HUES64 (cell line): ENCODE data around the gene HOXD3.

Experiments
- H3K27ac ChIP-seq: 2 replicates; pipeline ENCODE4 v1.7.0; 2013; ENCODE audit warnings: low read depth, low read length, inconsistent platforms
- H3K27me3 ChIP-seq: 2 replicates; pipeline ENCODE4 v1.6.1; 2013; ENCODE audit warnings: mild to moderate bottlenecking, low read length; ENCODE audit not compliant: insufficient read depth
- H3K36me3 ChIP-seq: 2 replicates; pipeline ENCODE4 v1.6.1; 2013; ENCODE audit warnings: mild to moderate bottlenecking, low read length; ENCODE audit not compliant: insufficient read depth
- H3K4me1 ChIP-seq: 2 replicates; pipeline ENCODE4 v1.6.1; 2013; ENCODE audit warnings: mild to moderate bottlenecking, low read length, moderate library complexity; ENCODE audit not compliant: insufficient read depth
- H3K4me3 ChIP-seq: 2 replicates; pipeline ENCODE4 v1.5.1; 2013; ENCODE audit warnings: mild to moderate bottlenecking, low read length, moderate library complexity
- H3K9ac ChIP-seq: 2 replicates; pipeline ENCODE4 v1.6.1; 2013; ENCODE audit warnings: mild to moderate bottlenecking, low read depth, low read length
- H3K9me3 ChIP-seq: 2 replicates; pipeline ENCODE4 v1.6.1; 2013; ENCODE audit warnings: low read depth, low read length; ENCODE audit not compliant: insufficient read depth
- WGBS: fragments of 150-250, 120-280 bp; methylation state at CpG from one replicate; pipeline ENCODE4 v1.1.7; 2013; ENCODE audit warnings: missing lambda C conversion rate; 5-methylcytosine and 5-hydroxymethylcytosine counted together

HOXD3 gene

DNA sequence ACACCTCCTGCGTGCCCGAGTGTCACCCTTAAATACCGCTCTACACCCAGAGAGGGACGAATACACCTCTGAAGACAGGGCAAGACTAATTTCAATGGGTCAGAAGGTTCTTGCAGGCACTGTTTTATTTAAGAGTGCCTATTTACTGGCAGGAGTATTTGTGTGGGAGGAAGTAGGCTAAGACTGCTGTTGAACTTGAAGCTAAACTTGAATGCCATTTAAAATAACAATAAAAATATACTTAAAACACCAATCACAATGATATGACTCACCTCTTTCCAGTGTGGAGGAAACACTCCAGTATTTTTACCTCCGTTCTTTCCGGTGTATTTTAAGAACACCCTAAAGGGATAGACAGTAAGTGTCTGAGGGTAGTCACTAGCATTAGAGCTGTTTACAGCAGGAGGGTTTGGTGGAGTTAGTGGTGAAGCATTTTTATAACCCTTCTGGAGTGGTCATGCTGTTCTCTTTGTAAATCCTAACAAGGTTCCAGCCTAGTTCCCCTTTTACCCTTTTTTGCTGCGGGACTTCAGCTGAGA is 21.7 kb downstream of the HOXD3 start:
- WGBS = 5% methylated on average over 6 of the region's 7 CpGs
- no peak overlapping the region for H3K27ac ChIP-seq
- no peaks in the 10 kb centered on the region for H3K9me3 ChIP-seq
- no peaks in the 10 kb centered on the region for H3K36me3 ChIP-seq
- H3K27me3 ChIP-seq = peaks cover 100% of the 10 kb centered on the region
- H3K4me1 ChIP-seq = peaks cover 21% of the 10 kb centered on the region
- H3K9ac ChIP-seq = no peak overlapping the region
- H3K4me3 ChIP-seq = no peak overlapping the region

DNA sequence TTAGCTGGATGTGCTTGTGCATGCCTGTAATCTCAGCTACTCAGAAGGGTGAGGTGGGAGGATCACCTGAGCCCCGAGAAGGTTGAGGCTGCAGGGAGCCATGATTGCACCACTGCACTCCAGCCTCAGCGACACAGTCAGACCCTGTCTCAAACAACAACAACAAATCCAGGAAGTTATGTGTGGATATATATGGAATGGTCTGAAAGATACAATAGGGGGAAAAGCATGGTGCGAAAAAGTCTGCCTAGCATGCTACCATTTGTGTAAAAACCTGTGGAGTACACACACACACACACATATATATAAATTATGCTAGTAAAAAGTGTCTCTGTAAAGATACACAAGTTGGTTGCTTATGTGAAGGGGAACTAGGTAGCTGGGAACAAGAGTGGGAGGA is 24.4 kb downstream of the HOXD3 start:
- H3K9me3 ChIP-seq = no peaks in the 10 kb centered on the region
- H3K4me3 ChIP-seq = no peak overlapping the region
- WGBS = 88% methylated on average over 1 of the region's 3 CpGs
- H3K4me1 ChIP-seq = peaks cover 4% of the 10 kb centered on the region; the same call in 1 of the 2 replicates
- no peak overlapping the region for H3K27ac ChIP-seq
- H3K9ac ChIP-seq = no peak overlapping the region
- H3K36me3 ChIP-seq = no peaks in the 10 kb centered on the region
- peaks cover 100% of the 10 kb centered on the region for H3K27me3 ChIP-seq

DNA sequence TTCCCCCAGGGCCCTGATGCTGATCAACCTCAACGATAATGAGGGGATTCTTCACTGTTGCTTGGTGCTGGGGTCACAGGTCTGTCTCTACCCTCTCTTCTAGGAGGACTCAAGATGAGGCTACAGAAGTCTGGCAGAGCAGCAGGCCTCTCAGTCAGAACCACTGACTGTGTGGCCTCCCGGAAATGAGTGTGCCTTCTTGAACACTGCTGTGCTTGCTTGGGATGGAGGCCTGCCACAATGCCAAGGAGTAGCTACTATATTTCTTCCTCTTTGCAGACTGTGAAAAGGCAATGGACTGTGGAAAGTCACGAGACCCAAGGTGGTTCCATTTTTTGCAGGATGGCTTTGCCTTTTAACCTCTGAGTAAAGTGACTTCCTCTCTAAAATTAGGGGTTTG is 25.6 kb downstream of the HOXD3 start:
- Histone ChIP-seq H3K4me3 (no peak overlapping the region), H3K4me1 (peaks cover 11% of the 10 kb centered on the region), H3K27ac (no peak overlapping the region), H3K36me3 (no peaks in the 10 kb centered on the region), H3K27me3 (peaks cover 100% of the 10 kb centered on the region), H3K9ac (no peak overlapping the region), H3K9me3 (no peaks in the 10 kb centered on the region)
- 93% methylated on average over 3 of the region's 3 CpGs for WGBS

DNA sequence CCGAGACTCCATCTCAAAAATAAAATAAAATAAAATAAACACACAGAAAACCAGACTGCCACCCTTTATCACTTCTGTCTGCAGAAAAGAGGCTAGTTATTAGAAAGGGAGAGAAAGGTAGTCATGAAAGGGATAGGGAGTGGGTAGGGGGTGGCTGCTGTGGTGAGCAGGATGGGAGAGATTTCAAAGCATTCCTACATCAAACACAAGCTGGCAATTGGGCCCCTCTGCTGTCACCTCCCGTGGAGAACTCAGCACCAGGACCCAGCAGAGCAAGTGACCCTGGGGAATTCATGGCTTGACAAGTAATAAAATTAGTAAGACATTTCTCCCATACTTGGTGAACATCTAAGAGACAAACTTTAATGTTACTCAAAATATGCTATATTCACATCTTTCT is 27.6 kb downstream of the HOXD3 start:
- H3K4me1 ChIP-seq = peaks cover 18% of the 10 kb centered on the region
- no peak overlapping the region for H3K9ac ChIP-seq
- H3K4me3 ChIP-seq = no peak overlapping the region
- no peak overlapping the region for H3K27ac ChIP-seq
- H3K36me3 ChIP-seq = no peaks in the 10 kb centered on the region
- WGBS = 86% methylated on average over 1 of the region's 2 CpGs
- H3K27me3 ChIP-seq = peaks cover 100% of the 10 kb centered on the region
- no peaks in the 10 kb centered on the region for H3K9me3 ChIP-seq

DNA sequence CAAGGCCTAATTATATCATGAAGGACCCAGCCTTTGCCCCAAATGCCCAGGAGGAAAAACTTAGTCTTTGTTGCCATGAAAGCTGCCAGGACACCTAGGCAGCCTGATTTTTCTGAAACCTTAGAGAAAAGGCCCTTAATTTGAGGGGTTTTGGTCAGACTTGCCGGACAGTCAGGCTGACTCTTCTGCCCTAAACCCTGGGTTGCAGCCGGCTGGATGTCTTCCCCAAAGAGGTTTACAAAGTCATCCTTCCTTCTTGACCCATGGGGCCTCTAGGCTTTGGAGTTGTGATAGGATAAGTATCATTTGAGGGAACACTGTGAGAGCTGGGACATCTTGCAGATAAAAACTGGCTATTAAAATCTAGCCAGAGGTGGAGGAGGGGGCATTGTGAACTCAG is 28.9 kb downstream of the HOXD3 start:
- 84% methylated on average over 2 of the region's 2 CpGs for WGBS
- no peak overlapping the region for H3K27ac ChIP-seq
- H3K9me3 ChIP-seq = no peaks in the 10 kb centered on the region
- no peak overlapping the region for H3K4me3 ChIP-seq
- no peaks in the 10 kb centered on the region for H3K36me3 ChIP-seq
- peaks cover 100% of the 10 kb centered on the region for H3K27me3 ChIP-seq
- H3K4me1 ChIP-seq = peaks cover 20% of the 10 kb centered on the region
- H3K9ac ChIP-seq = no peak overlapping the region

DNA sequence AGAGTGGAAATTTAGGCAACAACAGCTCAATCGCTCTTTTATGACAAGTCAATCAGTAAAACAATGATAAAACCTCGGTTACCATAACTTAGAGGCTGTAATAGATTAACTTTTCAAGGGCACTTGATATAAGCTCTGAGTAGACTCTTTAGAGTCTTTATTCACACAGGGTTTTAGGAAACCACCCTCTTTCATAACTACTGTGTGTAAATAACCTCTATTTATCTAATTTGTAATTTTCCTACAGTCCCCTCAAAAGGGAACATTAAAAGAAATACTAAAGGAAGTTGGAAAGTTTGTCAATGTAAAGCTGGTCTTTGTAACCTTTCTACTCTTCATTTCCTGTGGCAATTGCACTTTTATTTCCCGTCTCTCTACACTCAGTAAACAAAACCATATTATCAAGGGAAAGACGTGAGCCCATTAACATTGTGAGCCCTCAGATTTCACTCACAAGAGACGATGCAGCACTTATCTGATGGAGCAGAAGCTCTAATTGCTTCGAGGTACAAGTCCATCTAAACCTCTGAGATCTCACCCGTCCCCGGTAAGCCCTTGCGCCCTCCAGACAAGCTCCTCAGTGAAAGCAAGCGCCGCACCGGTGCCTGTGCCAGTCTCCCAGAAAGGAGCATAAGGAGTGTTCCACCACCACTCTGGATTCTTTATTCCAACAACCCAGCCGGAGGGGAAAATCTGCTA is 30.2 kb downstream of the HOXD3 start:
- H3K4me3 ChIP-seq = peak overlapping the region; percentile 39; the same call in 1 of the 2 replicates
- H3K9me3 ChIP-seq = no peaks in the 10 kb centered on the region
- H3K4me1 ChIP-seq = peaks cover 28% of the 10 kb centered on the region
- peaks cover 100% of the 10 kb centered on the region for H3K27me3 ChIP-seq
- no peak overlapping the region for H3K9ac ChIP-seq
- no peaks in the 10 kb centered on the region for H3K36me3 ChIP-seq
- 6% methylated on average over 13 of the region's 13 CpGs for WGBS
- no peak overlapping the region for H3K27ac ChIP-seq

DNA sequence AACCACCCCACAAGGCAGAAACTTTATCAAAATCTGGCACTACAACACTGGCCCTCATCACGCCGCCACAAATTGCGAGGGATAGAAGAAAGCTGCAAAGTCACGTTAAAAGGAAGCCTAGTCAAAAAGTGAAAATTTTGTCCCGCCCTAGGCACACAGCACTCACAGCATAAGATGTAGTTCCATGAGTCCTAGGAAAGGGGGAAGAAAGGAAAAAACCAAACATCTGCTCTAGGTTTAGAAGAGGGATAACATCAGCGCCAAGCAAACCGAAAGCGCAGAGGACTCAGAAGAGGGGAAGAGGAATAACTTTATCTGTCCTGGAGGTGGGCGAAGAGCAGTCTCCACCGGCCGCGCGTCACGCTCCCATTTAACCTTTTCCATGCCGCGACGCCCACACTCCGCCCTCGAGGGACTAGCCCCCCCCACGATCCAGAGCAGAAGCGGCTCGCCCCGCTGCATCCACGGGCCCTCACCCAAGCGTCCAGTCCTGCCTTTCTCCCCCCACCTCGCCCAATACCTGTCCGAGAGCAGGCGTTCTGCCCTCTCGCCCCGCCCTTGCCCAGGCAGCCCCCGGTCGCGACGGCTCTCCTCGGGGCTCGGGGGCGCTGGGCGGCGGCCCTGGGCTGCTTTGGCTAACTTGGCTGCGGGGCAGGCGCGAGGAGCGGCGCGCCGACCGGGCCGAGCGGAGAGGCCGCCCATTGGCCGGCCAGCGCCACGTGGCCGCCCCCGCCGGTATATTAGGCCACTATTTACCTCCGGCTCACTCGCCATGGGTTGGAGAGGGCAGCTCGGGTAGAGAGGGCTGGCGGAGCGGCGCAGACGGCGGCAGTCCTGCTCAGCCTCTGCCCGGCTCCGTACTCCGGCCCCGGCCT is 31.0 kb downstream of the HOXD3 start, which contains the start of gene HOXD1:
Gene HOXD1 (plus strand): TSS at position 770 of the 875 bp plus-strand sequence. CDS start 134 bp downstream, outside the sequence.
- H3K4me1 ChIP-seq = peaks cover 36% of the 10 kb centered on the region
- peaks cover 100% of the 10 kb centered on the region for H3K27me3 ChIP-seq
- no peak within 1 kb of the TSS for H3K27ac ChIP-seq
- no peak within 1 kb of the TSS for H3K9ac ChIP-seq
- WGBS = 2% methylated on average over 68 of the region's 68 CpGs
- H3K4me3 ChIP-seq = peak within 1 kb of the TSS; percentile 39
- H3K36me3 ChIP-seq = no peaks in the 10 kb centered on the region
- H3K9me3 ChIP-seq = no peaks in the 10 kb centered on the region

DNA sequence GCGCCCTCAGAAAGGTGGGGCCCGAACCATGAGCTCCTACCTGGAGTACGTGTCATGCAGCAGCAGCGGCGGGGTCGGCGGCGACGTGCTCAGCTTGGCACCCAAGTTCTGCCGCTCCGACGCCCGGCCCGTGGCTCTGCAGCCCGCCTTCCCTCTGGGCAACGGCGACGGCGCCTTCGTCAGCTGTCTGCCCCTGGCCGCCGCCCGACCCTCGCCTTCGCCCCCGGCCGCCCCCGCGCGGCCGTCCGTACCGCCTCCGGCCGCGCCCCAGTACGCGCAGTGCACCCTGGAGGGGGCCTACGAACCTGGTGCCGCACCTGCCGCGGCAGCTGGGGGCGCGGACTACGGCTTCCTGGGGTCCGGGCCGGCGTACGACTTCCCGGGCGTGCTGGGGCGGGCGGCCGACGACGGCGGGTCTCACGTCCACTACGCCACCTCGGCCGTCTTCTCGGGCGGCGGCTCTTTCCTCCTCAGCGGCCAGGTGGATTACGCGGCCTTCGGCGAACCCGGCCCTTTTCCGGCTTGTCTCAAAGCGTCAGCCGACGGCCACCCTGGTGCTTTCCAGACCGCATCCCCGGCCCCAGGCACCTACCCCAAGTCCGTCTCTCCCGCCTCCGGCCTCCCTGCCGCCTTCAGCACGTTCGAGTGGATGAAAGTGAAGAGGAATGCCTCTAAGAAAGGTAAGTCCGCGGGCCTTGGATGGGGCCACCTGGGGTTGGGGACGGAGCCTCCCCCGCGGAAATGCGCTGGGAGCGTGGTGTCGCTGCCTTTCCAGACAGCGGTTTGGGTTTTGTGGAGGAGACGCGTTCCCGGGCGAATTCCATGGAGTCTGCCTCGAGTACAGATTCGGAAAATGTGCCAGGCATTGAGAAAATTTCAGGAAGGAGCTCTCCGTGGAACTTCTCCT is 31.9 kb downstream of the HOXD3 start:
- WGBS = 1% methylated on average over 98 of the region's 98 CpGs
- Histone ChIP-seq H3K4me1 (peaks cover 37% of the 10 kb centered on the region), H3K27me3 (peaks cover 100% of the 10 kb centered on the region), H3K4me3 (peak overlapping the region; percentile 39), H3K27ac (no peak overlapping the region), H3K9ac (no peak overlapping the region), H3K9me3 (no peaks in the 10 kb centered on the region), H3K36me3 (no peaks in the 10 kb centered on the region)

DNA sequence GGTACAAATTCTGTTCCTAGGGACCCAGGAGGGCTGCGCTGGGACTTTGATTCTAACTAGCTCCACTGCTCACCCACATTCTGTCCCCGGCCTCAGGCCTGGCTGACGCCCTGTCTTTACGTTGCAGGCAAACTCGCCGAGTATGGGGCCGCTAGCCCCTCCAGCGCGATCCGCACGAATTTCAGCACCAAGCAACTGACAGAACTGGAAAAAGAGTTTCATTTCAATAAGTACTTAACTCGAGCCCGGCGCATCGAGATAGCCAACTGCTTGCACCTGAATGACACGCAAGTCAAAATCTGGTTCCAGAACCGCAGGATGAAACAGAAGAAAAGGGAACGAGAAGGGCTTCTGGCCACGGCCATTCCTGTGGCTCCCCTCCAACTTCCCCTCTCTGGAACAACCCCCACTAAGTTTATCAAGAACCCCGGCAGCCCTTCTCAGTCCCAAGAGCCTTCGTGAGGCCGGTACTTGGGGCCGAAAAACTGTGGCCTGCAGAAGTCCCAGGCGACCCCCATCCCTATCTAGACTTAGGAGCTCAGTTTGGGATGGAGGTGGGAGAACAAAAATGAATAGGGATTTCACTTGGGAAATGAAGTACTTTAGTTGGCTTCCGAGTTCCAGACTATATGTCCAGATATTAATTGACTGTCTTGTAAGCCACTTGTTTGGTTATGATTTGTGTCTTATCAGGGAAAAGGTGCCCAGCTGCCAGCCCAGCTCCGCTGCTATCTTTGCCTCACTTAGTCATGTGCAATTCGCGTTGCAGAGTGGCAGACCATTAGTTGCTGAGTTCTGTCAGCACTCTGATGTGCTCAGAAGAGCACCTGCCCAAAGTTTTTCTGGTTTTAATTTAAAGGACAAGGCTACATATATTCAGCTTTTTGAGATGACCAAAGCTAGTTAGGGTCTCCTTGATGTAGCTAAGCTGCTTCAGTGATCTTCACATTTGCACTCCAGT is 32.9 kb downstream of the HOXD3 start:
- Histone ChIP-seq H3K4me3 (peak overlapping the region; percentile 39; the same call in 1 of the 2 replicates), H3K27me3 (peaks cover 100% of the 10 kb centered on the region), H3K36me3 (no peaks in the 10 kb centered on the region), H3K9ac (no peak overlapping the region), H3K27ac (no peak overlapping the region), H3K4me1 (peaks cover 37% of the 10 kb centered on the region), H3K9me3 (no peaks in the 10 kb centered on the region)
- 8% methylated on average over 28 of the region's 28 CpGs for WGBS

DNA sequence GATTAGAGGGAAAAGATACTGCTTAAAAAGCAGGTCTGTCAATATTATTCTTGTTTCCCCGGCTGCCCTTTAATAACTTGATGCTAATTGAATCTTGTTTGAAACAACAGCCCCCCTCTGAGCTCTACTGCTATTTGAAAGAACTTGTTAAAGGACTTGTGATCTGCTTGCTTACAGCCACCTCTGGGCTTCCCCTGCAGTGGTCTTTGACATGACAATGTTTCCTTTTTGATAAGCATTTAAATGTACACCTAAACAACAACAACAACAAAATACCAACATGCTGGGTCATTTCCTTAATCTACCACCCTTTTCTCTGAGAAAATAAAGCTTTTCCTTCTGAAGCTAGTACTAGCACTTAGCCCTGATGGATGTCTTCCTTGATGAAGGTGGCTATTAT is 35.2 kb downstream of the HOXD3 start:
- Histone ChIP-seq H3K27ac (no peak overlapping the region), H3K36me3 (no peaks in the 10 kb centered on the region), H3K9me3 (no peaks in the 10 kb centered on the region), H3K9ac (no peak overlapping the region), H3K27me3 (peaks cover 95% of the 10 kb centered on the region), H3K4me1 (peaks cover 30% of the 10 kb centered on the region), H3K4me3 (no peak overlapping the region)
- WGBS = 0% methylated on average over 1 of the region's 1 CpG
